DOHH2 (cell line): Measurements from ENCODE around the gene GP1BB.

Experiments
- H3F3A ChIP-seq: fragments of 200-600 bp; sonication (generic), shearing (Covaris generic); 2 replicates; pipeline ENCODE4 v1.6.0; 2016; ENCODE audit warnings: antibody characterized with exemption, mild to moderate bottlenecking; ENCODE audit not compliant: control insufficient read depth, insufficient read depth
- H3K27ac ChIP-seq: fragments of 200-600 bp; sonication (generic); 2 replicates; pipeline ENCODE4 v1.5.1; 2014; ENCODE audit warnings: low read depth, mild to moderate bottlenecking, low read length, moderate library complexity
- H3K27me3 ChIP-seq: fragments of 200-600 bp; sonication (generic); 2 replicates; pipeline ENCODE4 v1.6.1; 2014; ENCODE audit warnings: mild to moderate bottlenecking, low read length, mixed read lengths; ENCODE audit not compliant: control insufficient read depth
- H3K36me3 ChIP-seq: fragments of 200-600 bp; sonication (generic); 2 replicates; pipeline ENCODE4 v1.6.1; 2014; ENCODE audit warnings: mild to moderate bottlenecking, low read length, moderate library complexity, mixed read lengths; ENCODE audit not compliant: control insufficient read depth
- H3K4me1 ChIP-seq: fragments of 200-600 bp; sonication (generic); 2 replicates; pipeline ENCODE4 v1.6.1; 2014; ENCODE audit warnings: mild to moderate bottlenecking, low read length, mixed read lengths; ENCODE audit not compliant: control insufficient read depth
- H3K4me2 ChIP-seq: fragments of 200-600 bp; sonication (generic); 2 replicates; pipeline ENCODE4 v1.6.0; 2014; ENCODE audit warnings: mild to moderate bottlenecking, low read length, moderate library complexity
- H3K4me3 ChIP-seq: fragments of 200-600 bp; sonication (generic); 2 replicates; pipeline ENCODE4 v1.5.1; 2014; ENCODE audit warnings: mild to moderate bottlenecking, low read length, mixed read lengths
- H3K79me2 ChIP-seq: fragments of 200-600 bp; sonication (generic); 2 replicates; pipeline ENCODE4 v1.6.1; 2014; ENCODE audit warnings: mild to moderate bottlenecking, low read length, mixed read lengths; ENCODE audit not compliant: control insufficient read depth
- H3K9me2 ChIP-seq: fragments of 200-600 bp; sonication (generic); replicated peaks from 2 replicates; pipeline ENCODE4 v1.6.1; 2014; ENCODE audit warnings: mild to moderate bottlenecking, low read length, mixed read lengths; ENCODE audit not compliant: control insufficient read depth
- H3K9me3 ChIP-seq: fragments of 200-600 bp; sonication (generic); 2 replicates; pipeline ENCODE4 v1.6.1; 2014; ENCODE audit warnings: antibody characterized with exemption, low read length, mixed read lengths; ENCODE audit not compliant: control insufficient read depth, insufficient read depth
- H4K20me1 ChIP-seq: fragments of 200-600 bp; sonication (generic); 2 replicates; pipeline ENCODE4 v1.6.0; 2014; ENCODE audit warnings: low read depth, mild to moderate bottlenecking, antibody characterized with exemption, low read length, moderate library complexity; ENCODE audit not compliant: control insufficient read depth, insufficient read depth
- CTCF ChIP-seq: fragments of 200-600 bp; sonication (generic); IDR thresholded peaks from one replicate; pipeline ENCODE4 v1.5.1; 2014; ENCODE audit warnings: antibody characterized with exemption, mild to moderate bottlenecking, low read depth, low read length; ENCODE audit not compliant: poor library complexity, severe bottlenecking
- EZH2phosphoT487 ChIP-seq: fragments of 200-600 bp; sonication (generic); IDR thresholded peaks from 2 replicates; pipeline ENCODE4 v1.6.1; 2017; ENCODE audit warnings: borderline replicate concordance, mild to moderate bottlenecking, antibody characterized with exemption, low read length, moderate library complexity, mixed read lengths

The GP1BB gene

GRCh38 chr22:19716829-19717105 is 6.6 kb upstream of the GP1BB start:
- Histone ChIP-seq H3K27me3 (peaks cover 26% of the 10 kb centered on the region), H3K79me2 (no peaks in the 10 kb centered on the region), H3K9me2 (no peaks in the 10 kb centered on the region), H3K9me3 (no peaks in the 10 kb centered on the region), H3K4me1 (peaks cover 8% of the 10 kb centered on the region), H3F3A (no peaks in the 10 kb centered on the region), H3K4me3 (no peak overlapping the region), H3K36me3 (no peaks in the 10 kb centered on the region), H3K27ac (no peak overlapping the region), H3K4me2 (no peak overlapping the region), H4K20me1 (no peaks in the 10 kb centered on the region)
- TF ChIP-seq CTCF (no peak), EZH2phosphoT487 (no peak)

- H3F3A ChIP-seq = no peaks in the 10 kb centered on the region
- H3K4me1 ChIP-seq = peaks cover 8% of the 10 kb centered on the region
- H3K27ac ChIP-seq = no peak overlapping the region
- no peaks in the 10 kb centered on the region for H3K36me3 ChIP-seq
- H3K4me2 ChIP-seq = no peak overlapping the region
- H4K20me1 ChIP-seq = no peaks in the 10 kb centered on the region
- H3K9me2 ChIP-seq = no peaks in the 10 kb centered on the region
- no peak overlapping the region for H3K4me3 ChIP-seq
- H3K9me3 ChIP-seq = no peaks in the 10 kb centered on the region
- no peaks in the 10 kb centered on the region for H3K79me2 ChIP-seq
- peaks cover 26% of the 10 kb centered on the region for H3K27me3 ChIP-seq
- TF ChIP-seq EZH2phosphoT487 (no peak), CTCF (no peak)
These were observed 6.2 kb upstream of the GP1BB start for GRCh38 chr22:19717181-19717580.

GRCh38 chr22:19717691-19718455 is 5.5 kb upstream of the GP1BB start:
- Histone ChIP-seq H3K27me3 (peaks cover 26% of the 10 kb centered on the region), H3K4me1 (peaks cover 8% of the 10 kb centered on the region), H3K36me3 (no peaks in the 10 kb centered on the region), H3K27ac (no peak overlapping the region), H3F3A (no peaks in the 10 kb centered on the region), H3K4me3 (peak overlapping the region; percentile 70), H3K9me3 (no peaks in the 10 kb centered on the region), H3K9me2 (no peaks in the 10 kb centered on the region), H3K79me2 (no peaks in the 10 kb centered on the region), H4K20me1 (no peaks in the 10 kb centered on the region), H3K4me2 (peak overlapping the region; percentile 61)
- TF ChIP-seq EZH2phosphoT487 (no peak), CTCF (peak; percentile 46)
